Keratinocyte (primary cell): ENCODE data around the gene IFNAR1. TPM values are rescaled to one million over a fixed set of nuclear protein-coding genes. Genes with fewer than 3 reads are reported as not detected.

Experiments
- DNase-seq: peaks from one replicate; pipeline ENCODE4 v3.0.0-alpha.2; 2011; ENCODE audit warnings: low read depth, missing footprints, low spot score
- FAIRE-seq: peaks from 2 replicates; lab custom pipeline; 2011; peaks lifted over from hg19 to GRCh38; lab: Jason Lieb, UNC
- H2AFZ ChIP-seq: 2 replicates; pipeline ENCODE4 v1.6.0; 2012; ENCODE audit warnings: low read length, control low read depth, inconsistent platforms; ENCODE audit not compliant: control insufficient read depth
- H3K27ac ChIP-seq: 2 replicates; pipeline ENCODE4 v1.5.1; 2011; ENCODE audit warnings: low read length; ENCODE audit not compliant: control insufficient read depth, insufficient read depth
- H3K27me3 ChIP-seq: 3 replicates; pipeline ENCODE4 v1.6.0; 2011; ENCODE audit warnings: low read length; ENCODE audit not compliant: control insufficient read depth, insufficient read depth; ENCODE audit errors: extremely low read depth
- H3K36me3 ChIP-seq, 2 experiments: 2 replicates in 1 of 2; 3 replicates in 1 of 2; pipeline ENCODE4 v1.5.1; 2011; ENCODE audit warnings: low read length in 2 of 2, mild to moderate bottlenecking in 1 of 2; ENCODE audit not compliant: control insufficient read depth in 2 of 2, insufficient read depth in 2 of 2; ENCODE audit errors: extremely low read depth in 1 of 2
- H3K4me1 ChIP-seq: 3 replicates; pipeline ENCODE4 v1.5.1; 2011; ENCODE audit warnings: low read length; ENCODE audit not compliant: control insufficient read depth, insufficient read depth; ENCODE audit errors: extremely low read depth
- H3K4me2 ChIP-seq: 3 replicates; pipeline ENCODE4 v1.6.0; 2011; ENCODE audit warnings: low read depth, low read length; ENCODE audit not compliant: control insufficient read depth, insufficient read depth; ENCODE audit errors: extremely low read depth
- H3K4me3 ChIP-seq, 3 experiments: fragments of 200-600 bp in 1 of 3; sonication (generic) in 1 of 3; 2 replicates in 2 of 3; 3 replicates in 1 of 3; pipeline ENCODE4 v1.5.1; 2011 to 2016; ENCODE audit warnings: low read length in 3 of 3, mild to moderate bottlenecking in 3 of 3, control low read depth in 2 of 3, inconsistent platforms in 1 of 3, low read depth in 1 of 3, mixed read lengths in 1 of 3, mixed run types in 1 of 3, moderate library complexity in 1 of 3; ENCODE audit not compliant: control insufficient read depth in 2 of 3, insufficient read depth in 2 of 3; ENCODE audit errors: extremely low read depth in 1 of 3
- H3K79me2 ChIP-seq: 2 replicates; pipeline ENCODE4 v1.6.0; 2012; ENCODE audit warnings: low read length; ENCODE audit not compliant: control insufficient read depth, insufficient read depth
- H3K9ac ChIP-seq: 3 replicates; pipeline ENCODE4 v1.6.0; 2011; ENCODE audit warnings: low read length; ENCODE audit not compliant: control insufficient read depth, insufficient read depth; ENCODE audit errors: extremely low read depth
- H3K9me1 ChIP-seq: 3 replicates; pipeline ENCODE4 v1.6.0; 2011; ENCODE audit warnings: low read length; ENCODE audit not compliant: control insufficient read depth, insufficient read depth; ENCODE audit errors: extremely low read depth
- H3K9me3 ChIP-seq: 2 replicates; pipeline ENCODE4 v1.5.1; 2012; ENCODE audit warnings: low read depth, low read length; ENCODE audit not compliant: control insufficient read depth
- H4K20me1 ChIP-seq: 3 replicates; pipeline ENCODE4 v1.6.0; 2011; ENCODE audit warnings: low read length; ENCODE audit not compliant: control insufficient read depth, insufficient read depth; ENCODE audit errors: extremely low read depth
- EZH2 ChIP-seq: IDR thresholded peaks from one replicate; pipeline ENCODE4 v1.6.1; 2012; ENCODE audit warnings: inconsistent platforms, mild to moderate bottlenecking, low read length, moderate library complexity
- dilution Hi-C: fragments of 300-500 bp; cut with MboI; formaldehyde crosslinking; loops from one replicate; pipeline ENCODE4 v1.7.0; 2020; ENCODE audit warnings: low sequenced_read_pairs; ENCODE audit not compliant: extremely low pct_ligation_motif_present
- polyA plus RNA-seq, 5 experiments: library from polyadenylated mRNA; depleted of rRNA in 3 of 5; stranded (reverse) in 3 of 5; stranded (forward) in 1 of 5; unstranded in 1 of 5; fragments of >200 nt; gene quantifications; 1 replicate in 1 of 5; 2 replicates in 3 of 5; 3 replicates in 1 of 5; pipeline versions ENCODE4 v1.2.1 to v1.2.3, GENCODE V29; 2011 to 2012; ENCODE audit warnings: missing spikeins in 2 of 5, low read depth in 1 of 5, low replicate concordance in 1 of 5
- TF ChIP-seq, protein P1 (sequence below), 3 experiments: IDR thresholded peaks in 1 of 3; conservative IDR thresholded peaks in 1 of 3; optimal IDR thresholded peaks in 1 of 3; 2 replicates in 2 of 3; 3 replicates in 1 of 3; pipeline versions ENCODE3 to v1.5.1; 2011; ENCODE audit warnings: low read length in 3 of 3, mild to moderate bottlenecking in 3 of 3, moderate library complexity in 2 of 3, control low read depth in 1 of 3, inconsistent platforms in 1 of 3; ENCODE audit not compliant: insufficient read depth in 2 of 3; ENCODE audit errors: extremely low read depth in 1 of 3

Gene IFNAR1
- polyA plus RNA-seq, 1 donor (not counting 4 experiments of a cell fraction or from before 2014, with no cell fraction given) = 12.6 TPM

- DNase-seq = no peak
- H3K79me2 ChIP-seq = peaks cover 63% of the 10 kb centered on the region
Observed at GRCh38 chr21:33327792-33328433, 3.1 kb downstream of the IFNAR1 start.

DNA sequence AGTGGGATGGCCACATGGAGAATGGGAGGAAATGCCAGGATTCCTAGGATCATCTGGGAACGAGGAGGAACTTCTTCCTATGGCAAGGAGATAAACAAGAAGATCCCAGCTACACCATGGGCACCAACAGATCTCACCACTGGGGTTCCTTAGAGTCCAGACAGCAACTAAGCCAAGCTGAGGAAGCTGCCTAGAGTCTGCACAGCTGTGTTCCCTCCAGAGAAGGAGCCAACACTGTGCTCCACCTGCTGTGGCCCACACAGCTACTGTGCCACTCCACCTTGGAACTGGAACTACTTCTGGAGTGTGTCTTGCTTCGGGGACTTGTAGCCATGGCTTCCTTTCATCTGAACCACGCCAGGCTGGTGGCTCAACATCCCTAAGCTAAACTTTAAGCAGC is 6.0 kb downstream of the IFNAR1 start:
- H3K9me1 ChIP-seq = no peaks in the 10 kb centered on the region
- TF ChIP-seq, protein P1, sequence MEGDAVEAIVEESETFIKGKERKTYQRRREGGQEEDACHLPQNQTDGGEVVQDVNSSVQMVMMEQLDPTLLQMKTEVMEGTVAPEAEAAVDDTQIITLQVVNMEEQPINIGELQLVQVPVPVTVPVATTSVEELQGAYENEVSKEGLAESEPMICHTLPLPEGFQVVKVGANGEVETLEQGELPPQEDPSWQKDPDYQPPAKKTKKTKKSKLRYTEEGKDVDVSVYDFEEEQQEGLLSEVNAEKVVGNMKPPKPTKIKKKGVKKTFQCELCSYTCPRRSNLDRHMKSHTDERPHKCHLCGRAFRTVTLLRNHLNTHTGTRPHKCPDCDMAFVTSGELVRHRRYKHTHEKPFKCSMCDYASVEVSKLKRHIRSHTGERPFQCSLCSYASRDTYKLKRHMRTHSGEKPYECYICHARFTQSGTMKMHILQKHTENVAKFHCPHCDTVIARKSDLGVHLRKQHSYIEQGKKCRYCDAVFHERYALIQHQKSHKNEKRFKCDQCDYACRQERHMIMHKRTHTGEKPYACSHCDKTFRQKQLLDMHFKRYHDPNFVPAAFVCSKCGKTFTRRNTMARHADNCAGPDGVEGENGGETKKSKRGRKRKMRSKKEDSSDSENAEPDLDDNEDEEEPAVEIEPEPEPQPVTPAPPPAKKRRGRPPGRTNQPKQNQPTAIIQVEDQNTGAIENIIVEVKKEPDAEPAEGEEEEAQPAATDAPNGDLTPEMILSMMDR (optimal IDR thresholded peaks at IDR 0.05 in 1 of 3, IDR thresholded peaks at IDR 0.05 in 1 of 3, conservative IDR thresholded peaks at IDR 0.05 in 1 of 3; ENCODE audit: extremely low read depth in 1 of 3, insufficient read depth in 2 of 3, low read length in 3 of 3) = no peak
- no peak for TF ChIP-seq EZH2
- dilution Hi-C loops = no loop called here
- FAIRE-seq (no peak), DNase-seq (no peak)
- H4K20me1 ChIP-seq = no peaks in the 10 kb centered on the region
- H3K27me3 ChIP-seq = no peaks in the 10 kb centered on the region
- peaks cover 58% of the 10 kb centered on the region for H3K79me2 ChIP-seq
- no peak overlapping the region for H3K4me3 ChIP-seq
- no peak overlapping the region for H3K27ac ChIP-seq
- H3K9ac ChIP-seq = no peak overlapping the region
- peaks cover 6% of the 10 kb centered on the region for H3K4me1 ChIP-seq
- no peak overlapping the region for H3K4me2 ChIP-seq
- H2AFZ ChIP-seq = no peak overlapping the region
- H3K36me3 ChIP-seq = peaks cover 2 to 8% of the 10 kb centered on the region in 2 experiments
- no peaks in the 10 kb centered on the region for H3K9me3 ChIP-seq

More at GRCh38 chr21:33327792-33328433, 3.1 kb downstream of the IFNAR1 start:
- no peak for FAIRE-seq
- Histone ChIP-seq H3K27me3 (no peaks in the 10 kb centered on the region), H3K9me1 (no peaks in the 10 kb centered on the region), H3K9ac (no peak overlapping the region), H3K9me3 (no peaks in the 10 kb centered on the region), H3K4me3 (no peak overlapping the region), H3K27ac (no peak overlapping the region), H3K4me2 (no peak overlapping the region), H2AFZ (no peak overlapping the region), H3K4me1 (peaks cover 8% of the 10 kb centered on the region), H4K20me1 (no peaks in the 10 kb centered on the region), H3K36me3 (peaks cover 2 to 8% of the 10 kb centered on the region in 2 experiments)
- dilution Hi-C loops = no loop called here
- TF ChIP-seq, protein P1 (optimal IDR thresholded peaks at IDR 0.05 in 1 of 3, IDR thresholded peaks at IDR 0.05 in 1 of 3, conservative IDR thresholded peaks at IDR 0.05 in 1 of 3; ENCODE audit: extremely low read depth in 1 of 3, insufficient read depth in 2 of 3, low read length in 3 of 3) = no peak
- TF ChIP-seq EZH2 = no peak
